Iris pigment epithelial cell (primary cell): Measurements from ENCODE around the gene ZNF789.

ENCODE experiments used
- DNase-seq: peaks from one replicate; pipeline ENCODE4 v3.0.0-alpha.2; 2011; ENCODE audit warnings: low read depth

The ZNF789 gene

DNA sequence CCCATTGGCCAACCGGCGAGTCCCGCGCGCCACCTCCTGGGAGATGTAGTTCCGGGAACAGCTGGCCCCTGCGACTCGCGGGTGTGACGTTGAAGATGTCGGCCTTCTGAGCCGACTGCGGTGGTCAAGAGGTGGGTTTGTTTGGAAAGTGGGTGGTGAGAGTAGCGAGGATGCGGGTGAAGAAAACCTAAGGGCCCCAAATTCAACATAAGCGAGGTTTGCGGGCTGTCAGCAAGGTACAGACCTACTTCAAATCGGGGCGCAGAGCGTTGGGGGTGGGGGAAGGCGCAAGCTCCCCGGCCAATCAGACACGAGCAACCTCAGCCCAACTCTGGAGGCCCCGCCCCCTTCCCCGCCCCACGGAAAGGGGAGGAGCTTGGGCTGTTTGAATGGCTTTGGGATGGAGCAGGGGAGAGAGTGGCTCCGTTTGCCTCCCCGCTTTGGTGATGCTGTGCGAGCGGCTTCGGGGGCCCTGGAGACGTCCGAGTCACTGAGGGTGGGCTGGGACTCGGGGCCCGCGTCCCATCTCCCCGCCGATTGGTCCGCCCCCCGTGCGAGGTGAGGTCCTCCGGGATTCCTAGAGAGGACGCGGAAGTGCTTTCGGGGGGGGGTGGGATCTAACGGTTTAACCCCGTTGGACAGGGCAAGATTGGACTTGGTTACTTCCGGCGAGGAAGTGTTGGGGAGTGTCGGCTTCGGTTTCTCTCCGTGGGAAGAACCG lies 32.1 kb downstream of the ZNF789 start, which contains the start of gene ZKSCAN5:
Gene ZKSCAN5, plus strand, starts transcription at position 60 of the 721 bp plus-strand sequence. CDS start 1,383 bp downstream, outside the sequence.
- DNase-seq: peak; percentile 98

DNA sequence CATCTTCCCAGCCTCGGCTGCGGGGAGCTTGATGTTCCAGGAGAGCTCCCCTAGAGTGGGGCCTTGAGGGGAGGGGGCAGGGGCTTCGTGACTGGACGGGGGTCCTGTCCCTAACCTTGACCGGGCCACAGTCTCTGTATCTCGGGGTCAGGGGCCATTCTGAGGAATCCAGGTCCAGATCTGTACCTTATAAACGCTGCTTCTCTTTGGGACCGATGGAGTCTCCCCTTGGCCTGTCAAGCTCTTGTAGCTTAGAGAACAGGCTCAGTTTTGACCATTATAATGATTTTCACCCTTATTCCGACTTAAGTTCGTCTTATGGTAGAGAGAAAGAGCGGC lies 32.6 kb downstream of the ZNF789 start:
- peak; percentile 27 for DNase-seq

DNA sequence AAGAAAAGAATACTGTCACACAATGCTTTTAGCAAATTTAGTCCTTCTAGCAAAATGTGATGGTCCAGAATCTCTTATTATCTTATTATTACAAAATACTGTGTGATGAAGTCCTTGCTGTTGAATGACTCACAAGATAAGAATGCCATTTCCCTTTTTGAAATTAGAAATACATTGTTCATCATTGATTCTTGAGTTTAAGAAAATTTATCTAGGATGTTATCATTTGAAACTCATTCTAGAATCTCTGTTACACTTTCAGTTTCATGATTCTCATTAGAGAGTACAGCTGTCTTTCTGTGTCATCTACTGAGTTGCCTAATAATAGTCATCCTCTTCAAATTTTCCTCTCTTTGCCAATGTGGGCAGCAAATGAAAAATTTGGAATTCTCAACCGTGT lies 41.4 kb downstream of the ZNF789 start:
- peak; percentile 66 for DNase-seq

DNA sequence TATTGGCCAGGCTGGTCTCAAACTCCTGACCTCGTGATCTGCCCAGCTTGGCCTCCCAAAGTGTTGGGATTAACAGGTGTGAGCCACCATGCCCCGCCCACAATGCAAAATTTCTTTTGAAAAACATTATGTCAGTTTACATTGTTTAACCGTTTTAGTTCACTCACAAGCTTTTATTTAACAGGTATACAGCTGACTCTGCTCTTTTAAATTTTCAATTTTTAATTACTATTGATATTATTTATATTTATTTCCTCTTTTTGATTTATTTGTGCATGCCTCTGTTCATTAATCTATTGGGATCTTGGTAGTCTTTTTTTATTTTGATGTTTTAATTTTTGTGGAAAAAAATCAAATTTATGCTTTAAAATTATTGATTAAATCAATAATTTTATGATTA lies 48.7 kb downstream of the ZNF789 start:
- no peak for DNase-seq

GRCh38 chr7:99525713-99526440 lies 53.2 kb downstream of the ZNF789 start:
- DNase-seq: peak; percentile 15

- DNase-seq: peak; percentile 11
Measured at GRCh38 chr7:99531354-99531765, 58.7 kb downstream of the ZNF789 start.

DNA sequence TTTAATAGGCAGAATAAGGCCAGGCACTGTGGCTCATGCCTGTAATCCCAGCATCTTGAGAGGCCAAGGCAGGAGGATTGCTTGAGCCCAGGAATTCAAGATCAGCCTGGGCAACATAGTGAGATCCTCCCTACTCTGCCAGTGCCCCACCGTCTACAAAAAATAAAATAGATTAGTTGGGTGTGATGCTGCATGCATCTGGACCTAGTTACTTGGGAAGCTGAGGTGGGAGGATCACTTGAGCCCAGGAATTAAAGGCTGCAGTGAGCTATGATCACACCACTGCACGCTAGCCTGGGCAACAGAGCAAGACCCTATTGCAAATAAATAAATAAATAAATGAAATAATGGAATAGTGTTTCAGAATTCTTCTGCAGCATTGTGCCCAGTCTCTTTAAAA lies 63.0 kb downstream of the ZNF789 start:
- DNase-seq: no peak
